Subcutaneous abdominal adipose tissue (tissue), 5 donors: ENCODE data around the gene NSG1.
"Not testable (repeated sequence)": the region's sequence is repeated elsewhere in the genome, so short reads cannot be mapped to it uniquely, and the experiment has no call there.

Experiments
- H3K27ac ChIP-seq: one replicate; pipeline ENCODE4 v1.7.0; 2013; ENCODE audit warnings: low read depth, mild to moderate bottlenecking, inconsistent platforms, low read length, moderate library complexity
- H3K27me3 ChIP-seq, 5 donors: one replicate each; pipeline ENCODE4 v1.7.0; 2013; ENCODE audit warnings: low read length in 5 of 5, inconsistent platforms in 1 of 5; ENCODE audit not compliant: control insufficient read depth in 5 of 5, insufficient read depth in 4 of 5
- H3K36me3 ChIP-seq, 5 donors: one replicate each; pipeline ENCODE4 v1.7.0; 2013; ENCODE audit warnings: low read length in 5 of 5; ENCODE audit not compliant: control insufficient read depth in 5 of 5, insufficient read depth in 5 of 5
- H3K4me1 ChIP-seq, 5 donors: one replicate each; pipeline ENCODE4 v1.7.0; 2013; ENCODE audit warnings: low read length in 5 of 5, mild to moderate bottlenecking in 3 of 5, moderate library complexity in 1 of 5; ENCODE audit not compliant: control insufficient read depth in 5 of 5, insufficient read depth in 5 of 5
- H3K4me3 ChIP-seq, 5 donors: one replicate each; pipeline ENCODE4 v1.7.0; 2013; ENCODE audit warnings: low read length in 5 of 5, low read depth in 1 of 5
- H3K9ac ChIP-seq, 5 donors: one replicate each; pipeline ENCODE4 v1.7.0; 2013; ENCODE audit warnings: low read length in 5 of 5, mild to moderate bottlenecking in 4 of 5, moderate library complexity in 3 of 5
- H3K9me3 ChIP-seq, 5 donors: one replicate each; pipeline ENCODE4 v1.7.0; 2013; ENCODE audit warnings: low read length in 5 of 5; ENCODE audit not compliant: control insufficient read depth in 5 of 5
- donor health status: healthy.
- donor health status: healthy.
- donor health status: healthy.
- donor health status: healthy.
- donor health status: healthy.

The NSG1 gene, protein sequence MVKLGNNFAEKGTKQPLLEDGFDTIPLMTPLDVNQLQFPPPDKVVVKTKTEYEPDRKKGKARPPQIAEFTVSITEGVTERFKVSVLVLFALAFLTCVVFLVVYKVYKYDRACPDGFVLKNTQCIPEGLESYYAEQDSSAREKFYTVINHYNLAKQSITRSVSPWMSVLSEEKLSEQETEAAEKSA

DNA sequence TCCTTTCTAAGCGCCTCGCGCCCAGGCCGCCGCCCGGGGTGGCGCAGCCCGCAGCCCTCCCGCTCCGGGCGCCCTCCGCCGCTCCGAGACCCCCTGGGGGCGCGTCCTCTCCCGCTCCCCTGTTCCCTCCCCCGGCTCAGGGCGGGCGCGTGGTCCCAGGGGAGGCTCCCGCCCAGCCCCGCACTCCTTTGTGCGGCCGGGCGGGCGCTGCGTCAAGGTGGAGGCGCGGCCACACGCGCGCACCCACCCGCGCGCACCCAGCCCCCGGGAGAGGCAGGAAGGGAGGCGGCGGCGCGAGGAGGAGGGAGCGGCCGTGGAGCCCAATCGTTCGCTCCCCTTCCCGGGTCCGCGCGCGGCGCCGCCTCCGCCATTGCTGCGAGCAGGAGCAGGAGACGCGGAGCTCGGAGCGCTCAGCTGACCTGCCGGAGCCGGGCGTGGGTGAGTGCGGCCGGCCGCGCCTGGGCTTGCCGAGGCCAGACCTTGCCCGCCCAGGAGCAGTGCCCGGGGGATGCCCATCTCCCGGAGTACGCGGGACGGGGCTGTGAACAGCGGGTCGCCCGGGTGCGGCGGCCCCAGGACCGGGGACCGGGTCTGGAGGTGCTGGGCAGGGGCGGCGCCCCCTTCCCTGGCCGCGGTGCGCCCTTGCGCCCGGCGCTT lies at the start of gene NSG1:
NSG1 (plus strand) TSS at position 367 of the 657 bp plus-strand sequence. CDS start 528 bp downstream, outside the sequence.
- Histone ChIP-seq H3K4me1 (peaks cover 0 to 23% (median 18%) of the 10 kb centered on the region in 5 donors), H3K9me3 (no peaks in the 10 kb centered on the region), H3K27me3 (peaks cover 33 to 75% (median 51%) of the 10 kb centered on the region in 5 donors), H3K4me3 (peak within 1 kb of the TSS in 3 of 5 donors; percentile 11 to 54 (median 46)), H3K36me3 (no peaks in the 10 kb centered on the region), H3K9ac (no peak within 1 kb of the TSS), H3K27ac (no peak within 1 kb of the TSS)

DNA sequence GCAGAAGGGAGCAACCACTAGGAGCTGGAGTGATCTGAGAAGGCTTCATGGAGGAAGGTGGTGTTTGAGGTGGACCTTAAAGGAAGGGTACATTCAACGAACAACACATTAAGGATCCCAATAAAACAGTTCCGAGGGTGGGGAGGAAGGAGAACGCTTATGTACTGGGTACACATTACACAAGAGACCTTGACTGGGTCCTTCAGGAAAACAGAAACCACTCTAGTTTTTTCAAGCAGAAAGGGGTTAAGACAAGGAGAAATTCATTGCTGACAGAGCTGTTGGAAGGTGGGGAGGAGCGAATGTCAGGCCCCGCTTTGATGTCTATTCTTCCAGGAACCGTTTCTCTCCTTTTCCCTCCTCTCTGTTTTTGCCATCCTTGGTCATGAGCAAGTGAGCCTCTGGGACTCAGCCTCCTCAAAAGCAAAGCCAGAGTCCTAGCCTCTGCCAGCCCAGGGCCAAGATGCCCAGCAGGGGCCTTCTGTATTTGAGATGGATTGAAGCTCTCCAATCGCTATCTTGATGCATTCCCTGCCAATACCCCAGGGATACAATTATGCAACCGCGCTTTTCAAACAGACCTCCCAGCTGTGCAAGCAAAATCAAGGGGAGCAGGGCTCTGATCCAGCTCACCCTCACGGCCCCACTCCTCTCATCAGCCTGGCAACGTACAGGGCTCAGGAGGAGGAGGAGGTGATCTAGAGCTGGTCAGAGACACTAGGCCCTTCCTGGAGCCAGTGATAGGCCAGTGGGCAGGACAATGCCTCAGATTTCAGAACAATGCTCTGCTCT lies 48.5 kb upstream of the NSG1 start:
- no peaks in the 10 kb centered on the region for H3K9me3 ChIP-seq
- H3K27me3 ChIP-seq, result peaks cover 0 to 5% (median 2%) of the 10 kb centered on the region in 5 donors
- H3K36me3 ChIP-seq, result no peaks in the 10 kb centered on the region
- no peak overlapping the region for H3K9ac ChIP-seq
- no peak overlapping the region for H3K27ac ChIP-seq
- H3K4me3 ChIP-seq, result no peak overlapping the region
- H3K4me1 ChIP-seq, result peaks cover 0 to 2% (median 0%) of the 10 kb centered on the region in 5 donors

DNA sequence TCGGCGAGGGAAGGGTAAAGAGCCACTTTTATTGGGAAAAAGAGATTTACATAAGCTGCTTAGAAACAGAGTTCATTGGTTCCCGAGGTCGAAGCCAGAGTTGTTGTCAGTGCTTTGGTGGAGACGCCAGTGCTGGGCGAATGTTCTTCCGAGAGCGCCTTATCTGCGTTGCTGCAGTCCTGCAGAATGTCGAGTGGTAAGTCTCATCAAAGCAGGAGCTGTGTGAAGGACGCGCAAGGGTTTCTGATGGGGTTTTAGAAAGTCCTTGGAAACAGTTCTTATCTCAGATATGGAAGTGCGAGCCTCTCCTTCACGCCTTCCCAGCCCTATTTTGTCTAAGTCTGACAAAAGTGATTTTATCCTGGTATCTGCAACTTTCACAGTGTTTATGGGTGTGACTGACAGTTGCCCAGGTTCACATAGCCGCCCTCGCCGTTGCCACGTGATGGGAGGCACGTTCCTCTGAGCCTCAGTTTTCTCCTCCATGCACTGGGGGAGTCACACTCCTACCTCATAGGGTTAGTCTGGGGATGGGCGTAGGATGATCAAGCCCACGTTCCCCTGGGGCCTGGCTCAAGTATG lies 47.3 kb upstream of the NSG1 start:
- Histone ChIP-seq H3K27ac (no peak overlapping the region), H3K4me1 (peaks cover 0 to 2% (median 0%) of the 10 kb centered on the region in 5 donors), H3K36me3 (no peaks in the 10 kb centered on the region), H3K9ac (no peak overlapping the region), H3K9me3 (no peaks in the 10 kb centered on the region), H3K4me3 (no peak overlapping the region), H3K27me3 (peaks cover 0 to 8% (median 2%) of the 10 kb centered on the region in 5 donors)

DNA sequence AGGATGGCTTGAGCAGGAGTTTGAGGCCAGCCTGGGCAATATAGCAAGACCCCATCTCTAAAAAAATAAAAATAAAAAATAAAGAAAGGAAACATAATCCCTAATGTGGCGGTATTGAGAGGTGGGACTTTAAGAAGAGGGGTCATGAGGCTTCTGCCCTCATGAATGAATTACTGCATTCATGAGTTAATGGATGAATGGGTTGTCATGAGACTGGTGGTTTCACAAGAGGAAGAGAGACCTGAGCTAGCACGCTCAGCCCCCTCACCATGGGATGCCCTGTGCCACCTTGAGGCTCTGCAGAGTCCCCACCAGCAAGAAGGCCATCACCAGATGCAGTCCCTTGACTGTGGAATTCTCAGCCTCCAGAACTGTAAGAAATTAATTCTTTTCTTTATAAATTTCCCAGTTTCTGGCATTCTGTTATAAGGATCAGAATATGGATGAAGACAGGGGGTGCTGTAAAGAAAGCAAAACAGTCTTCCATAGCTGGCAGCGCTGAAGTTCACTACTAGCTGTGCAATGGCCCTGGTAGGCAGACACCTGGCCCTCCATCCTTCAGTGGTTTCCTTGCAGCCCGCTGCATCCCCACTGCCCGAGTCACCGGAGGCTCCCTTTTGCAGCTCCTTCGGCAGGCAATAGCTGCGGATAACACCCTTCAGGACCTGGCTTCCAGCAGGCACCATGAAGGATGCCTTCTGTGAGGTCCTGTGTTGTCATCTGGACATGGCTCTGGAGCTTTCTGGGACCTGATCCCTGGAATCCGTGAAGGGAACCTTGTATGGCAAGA lies 44.8 kb upstream of the NSG1 start:
- H3K9ac ChIP-seq, result no peak overlapping the region
- H3K27ac ChIP-seq, result no peak overlapping the region
- H3K4me3 ChIP-seq, result no peak overlapping the region
- peaks cover 0 to 10% (median 5%) of the 10 kb centered on the region in 5 donors for H3K27me3 ChIP-seq
- H3K4me1 ChIP-seq, result peaks cover 0 to 2% (median 0%) of the 10 kb centered on the region in 5 donors
- no peaks in the 10 kb centered on the region for H3K36me3 ChIP-seq
- H3K9me3 ChIP-seq, result no peaks in the 10 kb centered on the region

DNA sequence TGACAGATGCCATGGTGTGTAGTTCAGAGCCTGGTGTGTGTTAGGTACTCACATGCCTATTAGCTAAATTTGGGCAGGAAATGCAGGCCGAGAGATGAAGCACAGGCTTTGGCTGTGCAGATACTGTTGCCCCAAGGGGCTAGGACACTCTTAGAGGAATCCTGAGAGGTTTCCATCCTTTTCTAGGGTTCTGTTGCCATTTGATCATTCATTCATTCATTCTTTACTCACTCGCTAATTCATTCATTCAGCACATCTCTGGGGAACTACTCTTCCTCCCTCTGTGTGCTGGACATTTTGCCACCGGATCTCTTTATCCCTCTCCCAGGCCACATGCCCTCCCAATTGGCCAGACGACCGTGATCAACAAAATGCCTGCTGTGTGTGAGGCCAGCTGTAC lies 43.9 kb upstream of the NSG1 start:
- peaks cover 0 to 10% (median 5%) of the 10 kb centered on the region in 5 donors for H3K27me3 ChIP-seq
- H3K9ac ChIP-seq, result no peak overlapping the region
- no peaks in the 10 kb centered on the region for H3K9me3 ChIP-seq
- H3K36me3 ChIP-seq, result no peaks in the 10 kb centered on the region
- no peak overlapping the region for H3K4me3 ChIP-seq
- peaks cover 0 to 2% (median 0%) of the 10 kb centered on the region in 5 donors for H3K4me1 ChIP-seq
- H3K27ac ChIP-seq, result no peak overlapping the region

DNA sequence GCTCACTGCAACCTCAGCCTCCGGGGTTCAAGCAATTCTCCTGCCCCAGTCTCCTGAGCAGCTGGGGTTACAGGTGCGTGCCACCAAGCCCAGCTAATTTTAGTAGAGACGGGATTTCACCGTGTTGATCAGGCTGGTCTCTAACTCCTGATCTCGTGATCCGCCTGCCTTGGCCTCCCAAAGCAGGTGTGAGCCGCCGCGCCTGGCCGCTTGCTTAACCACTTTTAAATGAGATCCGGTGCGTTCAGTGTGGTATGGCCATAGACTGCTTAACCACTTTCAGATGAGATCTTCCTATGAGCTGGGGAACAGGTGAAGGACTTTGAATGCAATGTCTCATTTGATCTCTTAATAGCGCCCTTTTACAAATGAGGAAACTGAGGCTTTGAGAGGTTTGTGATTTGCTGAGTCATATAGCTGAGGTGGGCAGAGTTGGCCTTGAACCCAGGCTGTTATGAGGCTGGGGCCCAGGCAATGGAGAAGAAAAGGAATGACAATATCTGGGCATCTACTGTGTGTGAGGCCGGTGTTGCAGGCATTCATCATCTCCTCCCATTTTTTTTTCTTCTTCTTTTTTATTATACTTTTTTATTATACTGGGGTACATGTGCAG lies 41.9 kb upstream of the NSG1 start:
- Histone ChIP-seq H3K4me3 (no peak overlapping the region), H3K27me3 (peaks cover 0 to 5% (median 0%) of the 10 kb centered on the region in 5 donors), H3K4me1 (peaks cover 0 to 2% (median 0%) of the 10 kb centered on the region in 5 donors), H3K9me3 (no peaks in the 10 kb centered on the region), H3K9ac (no peak overlapping the region), H3K36me3 (no peaks in the 10 kb centered on the region), H3K27ac (no peak overlapping the region)

DNA sequence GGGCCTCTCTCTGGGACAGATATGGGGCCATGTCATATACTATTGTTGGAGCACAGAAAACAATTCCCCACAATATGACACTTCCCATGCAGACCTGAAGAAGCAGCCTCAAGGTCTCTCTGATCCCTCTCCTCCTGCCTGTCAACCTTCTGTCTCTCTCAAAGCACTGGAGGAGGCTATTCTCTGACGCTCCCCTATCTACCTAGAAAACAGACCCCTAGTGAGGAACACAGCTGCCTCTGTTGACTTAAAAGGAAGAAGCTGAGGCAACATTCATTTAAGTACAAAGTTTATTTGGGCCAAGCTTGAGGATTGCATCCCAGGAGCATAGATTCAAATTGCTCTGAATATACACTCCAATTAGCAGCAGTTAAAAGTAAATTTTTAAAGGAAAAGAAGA lies 39.3 kb upstream of the NSG1 start:
- H3K4me1 ChIP-seq, result no peaks in the 10 kb centered on the region
- H3K9me3 ChIP-seq, result no peaks in the 10 kb centered on the region
- H3K27me3 ChIP-seq, result peaks cover 0 to 5% (median 0%) of the 10 kb centered on the region in 5 donors
- no peak overlapping the region for H3K9ac ChIP-seq
- no peaks in the 10 kb centered on the region for H3K36me3 ChIP-seq
- H3K27ac ChIP-seq, result no peak overlapping the region
- H3K4me3 ChIP-seq, result no peak overlapping the region

DNA sequence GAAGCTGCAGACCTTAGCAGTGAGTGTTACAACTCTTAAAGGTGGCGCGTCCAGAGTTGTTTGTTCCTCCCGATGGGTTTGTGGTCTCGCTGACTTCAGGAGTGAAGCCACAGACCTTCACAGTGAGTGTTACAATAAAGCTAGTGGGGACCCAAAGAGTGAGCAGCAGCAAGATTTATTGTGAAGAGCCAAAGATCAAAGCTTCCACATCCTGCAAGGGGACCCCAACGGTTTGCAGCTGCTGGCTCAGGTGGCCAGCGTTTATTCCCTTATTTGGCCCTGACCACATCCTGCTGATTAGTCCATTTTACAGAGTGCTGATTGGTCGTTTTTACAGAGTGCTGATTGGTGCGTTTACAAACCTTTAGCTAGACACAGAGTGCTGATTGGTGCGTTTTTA lies 38.3 kb upstream of the NSG1 start:
- not testable (repeated sequence) for H3K27me3 ChIP-seq, H3K36me3 ChIP-seq, H3K9ac ChIP-seq, H3K4me1 ChIP-seq, H3K4me3 ChIP-seq, H3K27ac ChIP-seq, H3K9me3 ChIP-seq

DNA sequence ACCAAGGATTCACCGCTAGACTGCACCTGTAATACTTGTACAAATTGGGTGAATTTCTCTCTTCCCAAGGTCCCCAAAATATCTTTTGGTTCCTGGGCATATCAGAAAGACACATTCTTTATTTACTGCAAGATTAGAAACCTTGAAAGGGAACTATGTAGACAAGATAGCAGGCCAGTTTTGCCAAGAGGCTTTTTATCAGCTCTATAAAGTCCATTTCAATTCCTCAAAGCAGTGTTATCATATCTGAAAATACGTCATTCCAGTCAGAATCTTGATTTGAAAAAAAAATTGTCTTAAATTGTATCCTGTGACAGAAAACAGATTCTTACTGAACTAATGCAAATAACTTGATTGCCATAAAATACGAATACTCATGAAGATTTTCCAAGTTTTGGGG lies 37.0 kb upstream of the NSG1 start:
- H3K9ac ChIP-seq, result no peak overlapping the region
- no peaks in the 10 kb centered on the region for H3K9me3 ChIP-seq
- no peaks in the 10 kb centered on the region for H3K4me1 ChIP-seq
- no peaks in the 10 kb centered on the region for H3K36me3 ChIP-seq
- H3K27ac ChIP-seq, result no peak overlapping the region
- no peak overlapping the region for H3K4me3 ChIP-seq
- H3K27me3 ChIP-seq, result peaks cover 0 to 5% (median 0%) of the 10 kb centered on the region in 5 donors
